WTC11 (cell line): ENCODE data around the gene P2RX3. TPM values are rescaled to one million over a fixed set of nuclear protein-coding genes. Genes with fewer than 3 reads are reported as not detected.

Experiments used
- ATAC-seq: fragments of 200-7000 bp; cut with Tn5 transposase; 2 replicates; pipeline ENCODE4 v1.10.0; 2021; ENCODE audit warnings: mild to moderate bottlenecking, moderate library complexity
- CTCF ChIA-PET: fragments of 300-600 bp; sonication (Branson Sonifier 250); formaldehyde crosslinking; loops from one replicate; lab custom pipeline; 2021; ENCODE audit warnings: antibody characterized with exemption; lab: Charles Lee
- POLR2A ChIA-PET: fragments of 350-600 bp; sonication (Branson Sonifier 250); formaldehyde crosslinking; loops from one replicate; lab custom pipeline; 2021; ENCODE audit warnings: antibody characterized with exemption; lab: Charles Lee
- DNase-seq: peaks from one replicate; pipeline ENCODE4 v3.0.0; 2021; ENCODE audit warnings: low spot score
- H3K27ac Mint-ChIP-seq: 2 replicates; pipeline ENCODE4 v1.8.0; 2021; ENCODE audit warnings: mixed read lengths
- H3K27me3 Mint-ChIP-seq: 2 replicates; pipeline ENCODE4 v1.8.0; 2021; ENCODE audit warnings: low read depth, mild to moderate bottlenecking, moderate library complexity, mixed read lengths
- H3K36me3 Mint-ChIP-seq: 2 replicates; pipeline ENCODE4 v1.8.0; 2021; ENCODE audit warnings: mixed read lengths
- H3K4me1 Mint-ChIP-seq: 2 replicates; pipeline ENCODE4 v1.8.0; 2022; ENCODE audit warnings: mixed read lengths
- H3K4me3 Mint-ChIP-seq: 2 replicates; pipeline ENCODE4 v1.8.0; 2021; ENCODE audit warnings: mild to moderate bottlenecking, moderate library complexity, mixed read lengths
- H3K9me3 Mint-ChIP-seq: 2 replicates; pipeline ENCODE4 v1.8.0; 2021; ENCODE audit warnings: mixed read lengths
- GABPB1 ChIP-seq: sonication (generic); formaldehyde crosslinking; IDR thresholded peaks from 2 replicates; pipeline ENCODE4 v1.8.1; 2023; ENCODE audit warnings: mild to moderate bottlenecking, missing genetic modification reagents
- GTF2I ChIP-seq: fragments of 250-450 bp; sonication (Bioruptor Pico); conservative IDR thresholded peaks from 2 replicates; pipeline ENCODE4 v1.4.0; 2021; ENCODE audit warnings: mild to moderate bottlenecking
- HMGA2 ChIP-seq: fragments of 250-450 bp; sonication (Bioruptor Pico); IDR thresholded peaks from 2 replicates; pipeline ENCODE4 v1.4.0; 2021; ENCODE audit warnings: mild to moderate bottlenecking, moderate library complexity
- MYBL2 ChIP-seq: sonication (generic); formaldehyde crosslinking; IDR thresholded peaks from 2 replicates; pipeline ENCODE4 v1.8.1; 2023; ENCODE audit warnings: mild to moderate bottlenecking, moderate library complexity, missing genetic modification reagents
- NR1H2 ChIP-seq: sonication (generic); formaldehyde crosslinking; IDR thresholded peaks from 2 replicates; pipeline ENCODE4 v1.9.0; 2021; ENCODE audit warnings: mild to moderate bottlenecking, moderate library complexity, missing genetic modification reagents
- TEAD4 ChIP-seq: sonication (generic); formaldehyde crosslinking; IDR thresholded peaks from 2 replicates; pipeline ENCODE4 v1.8.0; 2022; ENCODE audit warnings: mild to moderate bottlenecking, missing genetic modification reagents
- total RNA-seq: library from RNA; stranded (reverse); gene quantifications from 3 replicates; pipeline ENCODE4 v1.2.3, GENCODE V29; 2021
- TF ChIP-seq, protein P1 (sequence below): sonication (generic); formaldehyde crosslinking; IDR thresholded peaks from 2 replicates; pipeline ENCODE4 v1.8.1; 2023; ENCODE audit warnings: mild to moderate bottlenecking, missing genetic modification reagents, moderate library complexity
- TF ChIP-seq, protein P2 (sequence below): fragments of 250-450 bp; sonication (Bioruptor Pico); conservative IDR thresholded peaks from 2 replicates; pipeline ENCODE4 v1.9.0; 2021; ENCODE audit warnings: mild to moderate bottlenecking
- TF ChIP-seq, protein P3 (sequence below): sonication (generic); formaldehyde crosslinking; IDR thresholded peaks from 2 replicates; pipeline ENCODE4 v1.8.0; 2022; ENCODE audit warnings: mild to moderate bottlenecking, missing genetic modification reagents
- TF ChIP-seq, protein P4 (sequence below): fragments of 250-450 bp; sonication (Bioruptor Pico); IDR thresholded peaks from 2 replicates; pipeline ENCODE4 v1.9.0; 2021; ENCODE audit warnings: mild to moderate bottlenecking, borderline replicate concordance
- TF ChIP-seq, protein P5 (sequence below): sonication (generic); formaldehyde crosslinking; IDR thresholded peaks from 2 replicates; pipeline ENCODE4 v1.8.0; 2023; ENCODE audit warnings: mild to moderate bottlenecking, missing genetic modification reagents
- TF ChIP-seq, protein P6 (sequence below): sonication (generic); formaldehyde crosslinking; conservative IDR thresholded peaks from 2 replicates; pipeline ENCODE4 v1.8.1; 2022; ENCODE audit warnings: mild to moderate bottlenecking, missing genetic modification reagents
- TF ChIP-seq, protein P7 (sequence below): sonication (generic); formaldehyde crosslinking; IDR thresholded peaks from 2 replicates; pipeline ENCODE4 v1.8.1; 2022; ENCODE audit warnings: mild to moderate bottlenecking, moderate library complexity, missing genetic modification reagents

Gene P2RX3
- total RNA-seq, 1 experiment from 2014 or later, result 0.26 TPM

DNA sequence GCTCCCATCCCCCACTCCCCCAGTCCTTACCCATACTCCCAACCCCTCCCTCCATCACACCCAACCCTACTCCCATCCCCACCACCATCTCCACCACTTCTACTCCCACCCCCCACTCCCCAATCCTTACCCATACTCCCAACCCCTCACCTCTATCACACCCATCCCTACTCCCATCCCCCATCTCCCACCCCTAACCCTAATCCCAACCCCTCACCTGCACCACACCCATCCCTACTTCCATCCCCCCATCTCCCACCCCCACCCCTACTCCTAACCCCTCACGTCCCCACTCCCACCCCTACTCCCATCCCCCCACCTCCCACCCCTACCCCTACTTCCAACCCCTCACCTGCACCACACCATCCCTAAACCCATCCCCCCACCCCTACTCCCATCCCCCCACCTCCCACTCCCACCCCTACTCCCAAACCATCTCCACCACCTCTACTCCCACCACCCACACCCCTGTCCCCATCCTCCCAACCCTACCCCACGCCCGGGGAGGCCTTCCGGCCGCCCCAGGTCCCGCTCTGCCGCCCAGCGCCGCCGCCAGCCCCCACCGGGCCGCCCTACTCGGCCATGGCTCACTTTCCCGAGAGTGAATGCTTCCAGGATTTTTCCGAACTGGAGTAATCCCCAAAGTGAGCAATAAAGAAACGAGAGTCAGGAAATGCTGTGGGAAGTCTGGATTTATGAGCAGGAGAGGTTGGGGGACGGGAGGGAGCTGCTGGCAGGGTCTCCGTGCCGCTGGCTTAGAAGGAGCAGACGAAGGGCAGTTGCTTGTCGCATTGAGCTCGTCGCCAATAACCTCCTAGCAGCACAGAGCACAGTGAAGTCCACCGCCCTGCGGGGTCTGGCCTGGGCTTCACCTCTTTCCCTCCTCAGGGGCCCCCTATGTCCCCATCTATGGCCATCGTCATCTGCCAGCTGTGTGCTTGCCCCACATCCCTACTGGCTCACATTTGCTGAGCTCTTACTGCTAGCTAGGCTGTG lies 38.2 kb downstream of the P2RX3 start:
- TF ChIP-seq, protein P1, sequence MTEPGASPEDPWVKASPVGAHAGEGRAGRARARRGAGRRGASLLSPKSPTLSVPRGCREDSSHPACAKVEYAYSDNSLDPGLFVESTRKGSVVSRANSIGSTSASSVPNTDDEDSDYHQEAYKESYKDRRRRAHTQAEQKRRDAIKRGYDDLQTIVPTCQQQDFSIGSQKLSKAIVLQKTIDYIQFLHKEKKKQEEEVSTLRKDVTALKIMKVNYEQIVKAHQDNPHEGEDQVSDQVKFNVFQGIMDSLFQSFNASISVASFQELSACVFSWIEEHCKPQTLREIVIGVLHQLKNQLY, result no peak
- TF ChIP-seq, protein P2, sequence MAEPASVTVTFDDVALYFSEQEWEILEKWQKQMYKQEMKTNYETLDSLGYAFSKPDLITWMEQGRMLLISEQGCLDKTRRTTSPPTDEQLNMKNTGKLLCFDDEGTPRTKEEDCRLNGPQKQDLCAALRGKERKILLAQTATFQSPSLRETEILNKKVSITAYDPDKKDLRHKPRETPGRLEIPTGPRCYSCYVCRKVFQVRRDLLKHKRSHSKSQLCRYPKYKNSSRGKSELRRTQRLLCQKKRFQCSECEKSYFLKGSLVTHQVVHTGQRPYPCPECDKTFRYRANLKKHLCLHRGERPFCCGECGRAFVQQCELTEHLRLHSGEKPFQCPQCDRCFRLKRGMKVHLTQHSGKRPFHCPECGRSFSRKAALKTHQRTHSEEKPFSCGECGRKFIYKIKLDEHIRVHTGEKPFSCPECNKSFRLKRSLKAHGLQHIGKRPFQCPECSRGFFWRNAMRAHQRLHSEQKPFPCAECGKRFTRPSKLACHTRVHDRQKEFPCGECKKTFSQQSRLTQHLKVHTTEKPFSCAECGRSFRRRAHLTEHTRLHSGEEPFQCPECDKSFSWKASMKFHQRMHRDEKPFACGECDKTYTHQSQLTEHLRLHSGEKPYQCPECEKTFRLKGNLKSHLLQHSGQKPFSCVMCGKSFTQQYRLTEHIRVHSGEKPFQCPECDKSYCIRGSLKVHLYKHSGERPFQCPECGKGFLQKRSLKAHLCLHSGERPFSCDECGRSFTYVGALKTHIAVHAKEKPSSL (CRISPR knock-in tag), result no peak
- TF ChIP-seq GABPB1 (CRISPR knock-in tag), result no peak
- TF ChIP-seq MYBL2 (CRISPR knock-in tag), result no peak
- TF ChIP-seq, protein P3, sequence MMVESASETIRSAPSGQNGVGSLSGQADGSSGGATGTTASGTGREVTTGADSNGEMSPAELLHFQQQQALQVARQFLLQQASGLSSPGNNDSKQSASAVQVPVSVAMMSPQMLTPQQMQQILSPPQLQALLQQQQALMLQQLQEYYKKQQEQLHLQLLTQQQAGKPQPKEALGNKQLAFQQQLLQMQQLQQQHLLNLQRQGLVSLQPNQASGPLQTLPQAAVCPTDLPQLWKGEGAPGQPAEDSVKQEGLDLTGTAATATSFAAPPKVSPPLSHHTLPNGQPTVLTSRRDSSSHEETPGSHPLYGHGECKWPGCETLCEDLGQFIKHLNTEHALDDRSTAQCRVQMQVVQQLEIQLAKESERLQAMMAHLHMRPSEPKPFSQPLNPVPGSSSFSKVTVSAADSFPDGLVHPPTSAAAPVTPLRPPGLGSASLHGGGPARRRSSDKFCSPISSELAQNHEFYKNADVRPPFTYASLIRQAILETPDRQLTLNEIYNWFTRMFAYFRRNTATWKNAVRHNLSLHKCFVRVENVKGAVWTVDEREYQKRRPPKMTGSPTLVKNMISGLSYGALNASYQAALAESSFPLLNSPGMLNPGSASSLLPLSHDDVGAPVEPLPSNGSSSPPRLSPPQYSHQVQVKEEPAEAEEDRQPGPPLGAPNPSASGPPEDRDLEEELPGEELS, result no peak
- TF ChIP-seq, protein P4, sequence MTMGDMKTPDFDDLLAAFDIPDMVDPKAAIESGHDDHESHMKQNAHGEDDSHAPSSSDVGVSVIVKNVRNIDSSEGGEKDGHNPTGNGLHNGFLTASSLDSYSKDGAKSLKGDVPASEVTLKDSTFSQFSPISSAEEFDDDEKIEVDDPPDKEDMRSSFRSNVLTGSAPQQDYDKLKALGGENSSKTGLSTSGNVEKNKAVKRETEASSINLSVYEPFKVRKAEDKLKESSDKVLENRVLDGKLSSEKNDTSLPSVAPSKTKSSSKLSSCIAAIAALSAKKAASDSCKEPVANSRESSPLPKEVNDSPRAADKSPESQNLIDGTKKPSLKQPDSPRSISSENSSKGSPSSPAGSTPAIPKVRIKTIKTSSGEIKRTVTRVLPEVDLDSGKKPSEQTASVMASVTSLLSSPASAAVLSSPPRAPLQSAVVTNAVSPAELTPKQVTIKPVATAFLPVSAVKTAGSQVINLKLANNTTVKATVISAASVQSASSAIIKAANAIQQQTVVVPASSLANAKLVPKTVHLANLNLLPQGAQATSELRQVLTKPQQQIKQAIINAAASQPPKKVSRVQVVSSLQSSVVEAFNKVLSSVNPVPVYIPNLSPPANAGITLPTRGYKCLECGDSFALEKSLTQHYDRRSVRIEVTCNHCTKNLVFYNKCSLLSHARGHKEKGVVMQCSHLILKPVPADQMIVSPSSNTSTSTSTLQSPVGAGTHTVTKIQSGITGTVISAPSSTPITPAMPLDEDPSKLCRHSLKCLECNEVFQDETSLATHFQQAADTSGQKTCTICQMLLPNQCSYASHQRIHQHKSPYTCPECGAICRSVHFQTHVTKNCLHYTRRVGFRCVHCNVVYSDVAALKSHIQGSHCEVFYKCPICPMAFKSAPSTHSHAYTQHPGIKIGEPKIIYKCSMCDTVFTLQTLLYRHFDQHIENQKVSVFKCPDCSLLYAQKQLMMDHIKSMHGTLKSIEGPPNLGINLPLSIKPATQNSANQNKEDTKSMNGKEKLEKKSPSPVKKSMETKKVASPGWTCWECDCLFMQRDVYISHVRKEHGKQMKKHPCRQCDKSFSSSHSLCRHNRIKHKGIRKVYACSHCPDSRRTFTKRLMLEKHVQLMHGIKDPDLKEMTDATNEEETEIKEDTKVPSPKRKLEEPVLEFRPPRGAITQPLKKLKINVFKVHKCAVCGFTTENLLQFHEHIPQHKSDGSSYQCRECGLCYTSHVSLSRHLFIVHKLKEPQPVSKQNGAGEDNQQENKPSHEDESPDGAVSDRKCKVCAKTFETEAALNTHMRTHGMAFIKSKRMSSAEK, result no peak
- TF ChIP-seq, protein P5, sequence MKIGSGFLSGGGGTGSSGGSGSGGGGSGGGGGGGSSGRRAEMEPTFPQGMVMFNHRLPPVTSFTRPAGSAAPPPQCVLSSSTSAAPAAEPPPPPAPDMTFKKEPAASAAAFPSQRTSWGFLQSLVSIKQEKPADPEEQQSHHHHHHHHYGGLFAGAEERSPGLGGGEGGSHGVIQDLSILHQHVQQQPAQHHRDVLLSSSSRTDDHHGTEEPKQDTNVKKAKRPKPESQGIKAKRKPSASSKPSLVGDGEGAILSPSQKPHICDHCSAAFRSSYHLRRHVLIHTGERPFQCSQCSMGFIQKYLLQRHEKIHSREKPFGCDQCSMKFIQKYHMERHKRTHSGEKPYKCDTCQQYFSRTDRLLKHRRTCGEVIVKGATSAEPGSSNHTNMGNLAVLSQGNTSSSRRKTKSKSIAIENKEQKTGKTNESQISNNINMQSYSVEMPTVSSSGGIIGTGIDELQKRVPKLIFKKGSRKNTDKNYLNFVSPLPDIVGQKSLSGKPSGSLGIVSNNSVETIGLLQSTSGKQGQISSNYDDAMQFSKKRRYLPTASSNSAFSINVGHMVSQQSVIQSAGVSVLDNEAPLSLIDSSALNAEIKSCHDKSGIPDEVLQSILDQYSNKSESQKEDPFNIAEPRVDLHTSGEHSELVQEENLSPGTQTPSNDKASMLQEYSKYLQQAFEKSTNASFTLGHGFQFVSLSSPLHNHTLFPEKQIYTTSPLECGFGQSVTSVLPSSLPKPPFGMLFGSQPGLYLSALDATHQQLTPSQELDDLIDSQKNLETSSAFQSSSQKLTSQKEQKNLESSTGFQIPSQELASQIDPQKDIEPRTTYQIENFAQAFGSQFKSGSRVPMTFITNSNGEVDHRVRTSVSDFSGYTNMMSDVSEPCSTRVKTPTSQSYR, result no peak
- TF ChIP-seq, protein P6, sequence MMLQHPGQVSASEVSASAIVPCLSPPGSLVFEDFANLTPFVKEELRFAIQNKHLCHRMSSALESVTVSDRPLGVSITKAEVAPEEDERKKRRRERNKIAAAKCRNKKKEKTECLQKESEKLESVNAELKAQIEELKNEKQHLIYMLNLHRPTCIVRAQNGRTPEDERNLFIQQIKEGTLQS (CRISPR knock-in tag), result no peak
- TF ChIP-seq GTF2I (CRISPR knock-in tag), result no peak
- TF ChIP-seq, protein P7, sequence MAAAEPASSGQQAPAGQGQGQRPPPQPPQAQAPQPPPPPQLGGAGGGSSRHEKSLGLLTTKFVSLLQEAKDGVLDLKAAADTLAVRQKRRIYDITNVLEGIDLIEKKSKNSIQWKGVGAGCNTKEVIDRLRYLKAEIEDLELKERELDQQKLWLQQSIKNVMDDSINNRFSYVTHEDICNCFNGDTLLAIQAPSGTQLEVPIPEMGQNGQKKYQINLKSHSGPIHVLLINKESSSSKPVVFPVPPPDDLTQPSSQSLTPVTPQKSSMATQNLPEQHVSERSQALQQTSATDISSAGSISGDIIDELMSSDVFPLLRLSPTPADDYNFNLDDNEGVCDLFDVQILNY, result no peak
- TF ChIP-seq NR1H2, result no peak
- no peak for TF ChIP-seq HMGA2 (CRISPR knock-in tag)
- TF ChIP-seq TEAD4 (CRISPR knock-in tag), result no peak
- H3K27ac Mint-ChIP-seq, result no peak overlapping the region
- H3K9me3 Mint-ChIP-seq, result peaks cover 6% of the 10 kb centered on the region
- ATAC-seq (no peak), DNase-seq (no peak)
- H3K4me3 Mint-ChIP-seq, result peak overlapping the region; percentile 51
- H3K36me3 Mint-ChIP-seq, result no peaks in the 10 kb centered on the region
- ChIA-PET CTCF (interaction anchor here (0.9 to 2.0 kb wide), 6 partner anchors 11 to 82 kb away, joined by 3 to 11 read pairs (median 4); no protein-coding TSS in a partner anchor), POLR2A (no interaction called here)
- peaks cover 2% of the 10 kb centered on the region; the same call in 1 of the 2 replicates for H3K4me1 Mint-ChIP-seq
- H3K27me3 Mint-ChIP-seq, result peaks cover 31% of the 10 kb centered on the region
